Thyroid gland (tissue), 4 donors: Measurements from ENCODE around the gene SCN8A.

Experiments used
- POLR2A ChIP-seq, 2 donors: fragments of 450-650 bp; IDR thresholded peaks; one replicate each; pipeline ENCODE4 v1.6.1; 2017; ENCODE audit warnings: antibody characterized with exemption in 2 of 2, mild to moderate bottlenecking in 2 of 2, moderate library complexity in 1 of 2
- TF ChIP-seq, protein P1 (sequence below), 6 experiments: fragments of 200-600 bp in 3 of 6; fragments of 450-650 bp in 3 of 6; sonication (generic) in 3 of 6; IDR thresholded peaks; one replicate each; pipeline ENCODE4 v1.5.1; 2016 to 2019; ENCODE audit warnings: antibody characterized with exemption in 6 of 6, mild to moderate bottlenecking in 2 of 6, inconsistent platforms in 1 of 6, moderate library complexity in 1 of 6

DNA sequence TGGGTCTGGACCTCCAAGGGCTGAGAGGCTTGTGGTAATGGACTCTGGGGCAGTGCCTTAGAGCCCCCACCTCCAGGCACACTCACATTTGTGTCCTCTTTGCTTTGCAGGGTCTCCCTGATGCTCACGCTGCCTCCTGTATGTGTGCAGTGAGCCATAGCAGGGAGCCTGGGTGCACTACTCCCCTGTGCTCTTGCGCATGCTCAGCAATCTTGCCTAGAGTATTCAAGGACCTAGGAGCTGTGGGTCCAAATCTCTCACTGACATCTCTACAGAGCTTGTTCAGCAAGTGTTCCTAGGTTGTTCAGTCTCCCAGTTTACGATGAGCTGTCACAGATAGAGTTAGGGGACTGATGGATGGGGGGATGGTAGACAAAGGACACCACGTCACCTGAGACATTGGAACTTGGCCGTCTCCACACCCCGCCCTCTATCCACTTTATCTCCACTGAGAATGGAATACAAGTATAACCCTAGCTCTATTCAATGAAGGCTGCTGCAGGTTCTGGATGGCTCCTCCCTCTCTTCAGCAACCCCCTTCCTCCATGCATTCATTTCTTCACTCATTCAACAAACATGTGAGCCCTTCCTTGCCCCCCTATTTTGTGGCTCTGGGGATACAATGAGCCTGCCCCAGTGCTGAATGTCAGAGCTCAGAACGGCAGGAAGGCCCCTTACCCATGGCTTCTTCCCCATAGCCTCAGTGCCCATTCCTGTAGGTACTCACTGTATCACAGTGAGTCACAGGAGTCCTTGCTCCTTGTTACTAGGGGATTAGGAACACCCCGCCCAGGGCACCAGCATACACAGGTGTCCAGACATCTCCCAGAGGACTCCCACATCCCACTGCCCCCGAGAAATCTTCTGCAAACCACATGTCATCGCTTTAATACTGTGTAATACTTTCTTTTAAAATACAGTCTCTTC lies 226.3 kb downstream of the SCN8A start:
- TF ChIP-seq, protein P1, sequence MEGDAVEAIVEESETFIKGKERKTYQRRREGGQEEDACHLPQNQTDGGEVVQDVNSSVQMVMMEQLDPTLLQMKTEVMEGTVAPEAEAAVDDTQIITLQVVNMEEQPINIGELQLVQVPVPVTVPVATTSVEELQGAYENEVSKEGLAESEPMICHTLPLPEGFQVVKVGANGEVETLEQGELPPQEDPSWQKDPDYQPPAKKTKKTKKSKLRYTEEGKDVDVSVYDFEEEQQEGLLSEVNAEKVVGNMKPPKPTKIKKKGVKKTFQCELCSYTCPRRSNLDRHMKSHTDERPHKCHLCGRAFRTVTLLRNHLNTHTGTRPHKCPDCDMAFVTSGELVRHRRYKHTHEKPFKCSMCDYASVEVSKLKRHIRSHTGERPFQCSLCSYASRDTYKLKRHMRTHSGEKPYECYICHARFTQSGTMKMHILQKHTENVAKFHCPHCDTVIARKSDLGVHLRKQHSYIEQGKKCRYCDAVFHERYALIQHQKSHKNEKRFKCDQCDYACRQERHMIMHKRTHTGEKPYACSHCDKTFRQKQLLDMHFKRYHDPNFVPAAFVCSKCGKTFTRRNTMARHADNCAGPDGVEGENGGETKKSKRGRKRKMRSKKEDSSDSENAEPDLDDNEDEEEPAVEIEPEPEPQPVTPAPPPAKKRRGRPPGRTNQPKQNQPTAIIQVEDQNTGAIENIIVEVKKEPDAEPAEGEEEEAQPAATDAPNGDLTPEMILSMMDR (IDR thresholded peaks at IDR 0.05), result no peak
- no peak for TF ChIP-seq POLR2A (IDR thresholded peaks at IDR 0.05)
